ENCODE data around the gene RNF130. TPM values are rescaled to one million over a fixed set of nuclear protein-coding genes. Genes with fewer than 3 reads are reported as not detected.

RNF130 gene
- total and polyA plus RNA-seq, 2 of the 13 experiments (the other 11 are each of a cell fraction or from before 2014, with no cell fraction given), result 28.2 to 28.3 TPM

DNA sequence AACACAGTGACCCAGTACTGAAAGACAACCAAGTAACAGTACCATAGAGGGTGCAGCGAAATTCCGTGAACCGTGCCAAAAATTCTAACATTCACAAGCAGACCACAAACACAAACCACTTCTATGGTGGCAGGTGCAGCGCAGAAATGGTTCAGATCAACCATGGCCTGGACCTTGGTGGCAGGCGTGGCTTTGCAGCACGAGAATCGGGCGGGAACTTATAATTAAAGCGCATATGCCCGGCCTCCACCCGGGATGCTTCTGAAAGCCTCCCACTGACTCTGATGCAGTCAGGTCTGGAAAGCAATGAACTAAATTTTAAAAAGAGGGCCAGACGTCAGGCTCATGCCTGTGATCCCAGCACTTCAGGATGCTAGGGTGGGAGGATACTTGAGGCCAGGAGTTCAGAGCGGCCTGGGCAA lies 95.8 kb downstream of the RNF130 start (continued):
- TF ChIP-seq, protein P1, sequence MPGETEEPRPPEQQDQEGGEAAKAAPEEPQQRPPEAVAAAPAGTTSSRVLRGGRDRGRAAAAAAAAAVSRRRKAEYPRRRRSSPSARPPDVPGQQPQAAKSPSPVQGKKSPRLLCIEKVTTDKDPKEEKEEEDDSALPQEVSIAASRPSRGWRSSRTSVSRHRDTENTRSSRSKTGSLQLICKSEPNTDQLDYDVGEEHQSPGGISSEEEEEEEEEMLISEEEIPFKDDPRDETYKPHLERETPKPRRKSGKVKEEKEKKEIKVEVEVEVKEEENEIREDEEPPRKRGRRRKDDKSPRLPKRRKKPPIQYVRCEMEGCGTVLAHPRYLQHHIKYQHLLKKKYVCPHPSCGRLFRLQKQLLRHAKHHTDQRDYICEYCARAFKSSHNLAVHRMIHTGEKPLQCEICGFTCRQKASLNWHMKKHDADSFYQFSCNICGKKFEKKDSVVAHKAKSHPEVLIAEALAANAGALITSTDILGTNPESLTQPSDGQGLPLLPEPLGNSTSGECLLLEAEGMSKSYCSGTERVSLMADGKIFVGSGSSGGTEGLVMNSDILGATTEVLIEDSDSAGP (CRISPR knock-in tag; IDR thresholded peaks at IDR 0.05; ENCODE audit: borderline replicate concordance), result no peak
- TF ChIP-seq NFATC3 (CRISPR knock-in tag; IDR thresholded peaks at IDR 0.05) (no peak), ATF1 (CRISPR knock-in tag; IDR thresholded peaks at IDR 0.05) (no peak), STAT5B (CRISPR knock-in tag; IDR thresholded peaks at IDR 0.05) (no peak)
- TF ChIP-seq, protein P2, sequence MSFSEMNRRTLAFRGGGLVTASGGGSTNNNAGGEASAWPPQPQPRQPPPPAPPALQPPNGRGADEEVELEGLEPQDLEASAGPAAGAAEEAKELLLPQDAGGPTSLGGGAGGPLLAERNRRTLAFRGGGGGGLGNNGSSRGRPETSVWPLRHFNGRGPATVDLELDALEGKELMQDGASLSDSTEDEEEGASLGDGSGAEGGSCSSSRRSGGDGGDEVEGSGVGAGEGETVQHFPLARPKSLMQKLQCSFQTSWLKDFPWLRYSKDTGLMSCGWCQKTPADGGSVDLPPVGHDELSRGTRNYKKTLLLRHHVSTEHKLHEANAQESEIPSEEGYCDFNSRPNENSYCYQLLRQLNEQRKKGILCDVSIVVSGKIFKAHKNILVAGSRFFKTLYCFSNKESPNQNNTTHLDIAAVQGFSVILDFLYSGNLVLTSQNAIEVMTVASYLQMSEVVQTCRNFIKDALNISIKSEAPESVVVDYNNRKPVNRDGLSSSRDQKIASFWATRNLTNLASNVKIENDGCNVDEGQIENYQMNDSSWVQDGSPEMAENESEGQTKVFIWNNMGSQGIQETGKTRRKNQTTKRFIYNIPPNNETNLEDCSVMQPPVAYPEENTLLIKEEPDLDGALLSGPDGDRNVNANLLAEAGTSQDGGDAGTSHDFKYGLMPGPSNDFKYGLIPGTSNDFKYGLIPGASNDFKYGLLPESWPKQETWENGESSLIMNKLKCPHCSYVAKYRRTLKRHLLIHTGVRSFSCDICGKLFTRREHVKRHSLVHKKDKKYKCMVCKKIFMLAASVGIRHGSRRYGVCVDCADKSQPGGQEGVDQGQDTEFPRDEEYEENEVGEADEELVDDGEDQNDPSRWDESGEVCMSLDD (CRISPR knock-in tag; IDR thresholded peaks at IDR 0.05; ENCODE audit: borderline replicate concordance), result no peak

DNA sequence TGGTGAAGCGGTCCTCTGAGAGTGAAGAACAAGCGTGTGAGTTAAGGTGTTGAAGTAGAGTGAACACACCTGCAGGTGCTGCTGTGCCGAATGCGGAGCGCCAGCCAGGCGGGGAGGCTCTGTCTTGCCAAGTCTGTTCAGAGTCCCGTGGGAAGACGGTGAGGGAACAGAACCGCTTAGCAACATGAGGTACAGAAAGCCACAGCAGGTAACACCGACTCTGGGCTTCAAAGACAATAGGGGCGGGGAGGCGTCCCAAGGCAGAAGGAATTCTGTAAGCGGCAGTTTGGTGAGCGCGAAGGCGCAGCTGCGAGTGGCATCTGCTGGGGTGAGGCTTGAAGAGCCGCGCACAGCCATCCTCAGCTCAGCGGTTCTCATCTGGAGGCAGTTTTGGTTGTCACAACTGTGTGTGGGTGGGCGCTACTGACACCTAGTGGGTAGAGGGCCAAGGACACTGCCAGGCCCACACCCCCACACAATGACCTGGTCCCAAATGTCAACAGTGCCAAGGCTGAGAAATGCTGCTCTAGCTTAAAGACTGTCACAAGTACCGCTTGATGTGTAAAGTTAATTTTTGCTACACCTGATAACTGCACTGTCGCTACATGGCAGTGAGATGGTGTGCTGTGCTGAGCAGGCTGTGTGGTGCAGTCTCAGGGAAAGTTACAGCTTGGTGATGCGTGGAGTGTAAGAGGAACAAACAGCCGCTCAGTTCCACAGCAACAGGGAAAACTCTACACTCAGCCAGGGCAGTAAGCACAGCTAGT lies 96.4 kb downstream of the RNF130 start:
- ATAC-seq (peak; percentile 96), FAIRE-seq (peak; percentile 43), DNase-seq (ENCODE audit: low spot score) (peak; percentile 32)
- H3K4me2 ChIP-seq (ENCODE audit: low read depth, low read length), result no peak overlapping the region
- no peaks in the 10 kb centered on the region for H4K20me1 ChIP-seq (ENCODE audit: insufficient read depth, low read length)
- WGBS (ENCODE audit: low lambda C conversion rate), result 92% methylated on average over 24 of the region's 25 CpGs
- ChIA-PET CTCF (ENCODE audit: low intra/inter-chr PET ratio, low total read pairs) (no interaction called here), POLR2A (interaction anchor here (0.7 kb wide), 1 partner anchor 351 kb away, joined by 3 read pairs; the partner anchor contains the start of gene HNRNPH1)
- no peak overlapping the region for H3K4me3 ChIP-seq (replicated peaks in 1 of 3; ENCODE audit: insufficient read depth in 1 of 3, low read depth in 2 of 3, low read length in 3 of 3)
- no TSS peak for BruUV-seq (replicated peaks)
- H3K79me2 ChIP-seq (ENCODE audit: insufficient read depth, low read length), result no peaks in the 10 kb centered on the region
- in situ Hi-C loops (cut with HindIII; ENCODE audit: extremely low pct_ligation_motif_present, low pct_unique_long_range_greater_than_20kb), result no loop called here
- peaks cover 10 to 34% of the 10 kb centered on the region in 2 experiments; a peak in 4 of 5 replicates for H3K36me3 ChIP-seq (replicated peaks in 1 of 2; ENCODE audit: control insufficient read depth in 1 of 2, insufficient read depth in 2 of 2, low read length in 2 of 2)
- no peak overlapping the region for H3K27ac ChIP-seq (ENCODE audit: extremely low read length, insufficient read depth, low read length)
- no peaks in the 10 kb centered on the region for H3K9me3 ChIP-seq (ENCODE audit: low read length)
- H3K4me1 ChIP-seq (ENCODE audit: insufficient read depth, low read length), result no peaks in the 10 kb centered on the region
- intact Hi-C loops (cut with micrococcal nuclease; ENCODE audit: unreplicated experiment), result no loop called here
- no peaks in the 10 kb centered on the region for H3K27me3 ChIP-seq (ENCODE audit: control insufficient read depth in 1 of 2, insufficient read depth in 2 of 2, low read length in 2 of 2)
- H3K9ac ChIP-seq (ENCODE audit: insufficient read depth, low read depth, low read length), result no peak overlapping the region
- H2AFZ ChIP-seq (ENCODE audit: low read length), result no peak overlapping the region
- TF ChIP-seq ZNF850 (CRISPR knock-in tag; conservative IDR thresholded peaks at IDR 0.05) (no peak), SAFB2 (CRISPR knock-in tag; IDR thresholded peaks at IDR 0.05; ENCODE audit: borderline replicate concordance, low read depth) (no peak), TAF1 (CRISPR knock-in tag; IDR thresholded peaks at IDR 0.05) (no peak), ZNF329 (CRISPR knock-in tag; IDR thresholded peaks at IDR 0.05; ENCODE audit: low read depth) (no peak), MYC (CRISPR knock-in tag; IDR thresholded peaks at IDR 0.05; ENCODE audit: borderline replicate concordance) (no peak), ARNTL (CRISPR knock-in tag; IDR thresholded peaks at IDR 0.05) (no peak), ZNF263 (CRISPR knock-in tag; IDR thresholded peaks at IDR 0.05) (no peak), POGZ (CRISPR knock-in tag; IDR thresholded peaks at IDR 0.05) (no peak), ZNF546 (CRISPR knock-in tag; conservative IDR thresholded peaks at IDR 0.05) (no peak)
- TF ChIP-seq, protein P3, sequence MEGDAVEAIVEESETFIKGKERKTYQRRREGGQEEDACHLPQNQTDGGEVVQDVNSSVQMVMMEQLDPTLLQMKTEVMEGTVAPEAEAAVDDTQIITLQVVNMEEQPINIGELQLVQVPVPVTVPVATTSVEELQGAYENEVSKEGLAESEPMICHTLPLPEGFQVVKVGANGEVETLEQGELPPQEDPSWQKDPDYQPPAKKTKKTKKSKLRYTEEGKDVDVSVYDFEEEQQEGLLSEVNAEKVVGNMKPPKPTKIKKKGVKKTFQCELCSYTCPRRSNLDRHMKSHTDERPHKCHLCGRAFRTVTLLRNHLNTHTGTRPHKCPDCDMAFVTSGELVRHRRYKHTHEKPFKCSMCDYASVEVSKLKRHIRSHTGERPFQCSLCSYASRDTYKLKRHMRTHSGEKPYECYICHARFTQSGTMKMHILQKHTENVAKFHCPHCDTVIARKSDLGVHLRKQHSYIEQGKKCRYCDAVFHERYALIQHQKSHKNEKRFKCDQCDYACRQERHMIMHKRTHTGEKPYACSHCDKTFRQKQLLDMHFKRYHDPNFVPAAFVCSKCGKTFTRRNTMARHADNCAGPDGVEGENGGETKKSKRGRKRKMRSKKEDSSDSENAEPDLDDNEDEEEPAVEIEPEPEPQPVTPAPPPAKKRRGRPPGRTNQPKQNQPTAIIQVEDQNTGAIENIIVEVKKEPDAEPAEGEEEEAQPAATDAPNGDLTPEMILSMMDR (CRISPR knock-in tag; IDR thresholded peaks at IDR 0.05), result peak; percentile 87
